ENCODE results near the gene CEMIP.

The CEMIP gene

DNA sequence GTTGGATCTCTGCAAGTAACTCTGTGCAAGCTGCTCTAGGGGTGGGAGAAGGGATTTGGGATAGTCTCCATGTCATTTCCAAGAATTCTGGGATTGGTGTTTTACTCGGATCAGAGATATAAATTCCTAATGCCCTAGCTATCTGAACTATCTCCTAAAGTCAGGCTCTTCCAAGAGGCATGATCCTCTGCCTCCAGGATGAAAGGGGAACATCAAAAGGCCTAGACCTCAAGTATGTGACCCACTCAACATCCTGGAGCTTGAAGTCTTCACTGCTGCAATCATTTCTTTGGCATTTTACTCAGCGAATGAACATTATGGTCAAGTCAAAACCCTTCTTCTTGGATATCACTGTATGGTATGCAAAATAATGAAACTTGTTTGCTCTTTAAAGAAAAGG, 104.5 kb downstream of the CEMIP start:
- H3K36me3 ChIP-seq (ENCODE audit: control insufficient read depth, insufficient read depth, low read length) = no peaks in the 10 kb centered on the region
- H3K4me3 ChIP-seq (replicated peaks; ENCODE audit: low read depth, low read length) = no peak overlapping the region
- no peak for DNase-seq (ENCODE audit: extremely low read depth, insufficient read length)
- peaks cover 2% of the 10 kb centered on the region; the same call in 1 of the 2 replicates for H3K27me3 ChIP-seq (replicated peaks; ENCODE audit: control insufficient read depth, insufficient read depth, low read length)
- TF ChIP-seq, protein P1, sequence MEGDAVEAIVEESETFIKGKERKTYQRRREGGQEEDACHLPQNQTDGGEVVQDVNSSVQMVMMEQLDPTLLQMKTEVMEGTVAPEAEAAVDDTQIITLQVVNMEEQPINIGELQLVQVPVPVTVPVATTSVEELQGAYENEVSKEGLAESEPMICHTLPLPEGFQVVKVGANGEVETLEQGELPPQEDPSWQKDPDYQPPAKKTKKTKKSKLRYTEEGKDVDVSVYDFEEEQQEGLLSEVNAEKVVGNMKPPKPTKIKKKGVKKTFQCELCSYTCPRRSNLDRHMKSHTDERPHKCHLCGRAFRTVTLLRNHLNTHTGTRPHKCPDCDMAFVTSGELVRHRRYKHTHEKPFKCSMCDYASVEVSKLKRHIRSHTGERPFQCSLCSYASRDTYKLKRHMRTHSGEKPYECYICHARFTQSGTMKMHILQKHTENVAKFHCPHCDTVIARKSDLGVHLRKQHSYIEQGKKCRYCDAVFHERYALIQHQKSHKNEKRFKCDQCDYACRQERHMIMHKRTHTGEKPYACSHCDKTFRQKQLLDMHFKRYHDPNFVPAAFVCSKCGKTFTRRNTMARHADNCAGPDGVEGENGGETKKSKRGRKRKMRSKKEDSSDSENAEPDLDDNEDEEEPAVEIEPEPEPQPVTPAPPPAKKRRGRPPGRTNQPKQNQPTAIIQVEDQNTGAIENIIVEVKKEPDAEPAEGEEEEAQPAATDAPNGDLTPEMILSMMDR (IDR thresholded peaks at IDR 0.05; ENCODE audit: insufficient read depth, low read length, poor library complexity, severe bottlenecking) = no peak

GRCh38 chr15:80885016-80885579, 105.9 kb downstream of the CEMIP start:
- Histone ChIP-seq H3K36me3 (ENCODE audit: control insufficient read depth, insufficient read depth, low read length) (no peaks in the 10 kb centered on the region), H3K27me3 (replicated peaks; ENCODE audit: control insufficient read depth, insufficient read depth, low read length) (peaks cover 2% of the 10 kb centered on the region), H3K4me3 (replicated peaks; ENCODE audit: low read depth, low read length) (no peak overlapping the region)
- DNase-seq (ENCODE audit: extremely low read depth, insufficient read length) = no peak
- TF ChIP-seq, protein P1 (IDR thresholded peaks at IDR 0.05; ENCODE audit: insufficient read depth, low read length, poor library complexity, severe bottlenecking) = no peak

DNA sequence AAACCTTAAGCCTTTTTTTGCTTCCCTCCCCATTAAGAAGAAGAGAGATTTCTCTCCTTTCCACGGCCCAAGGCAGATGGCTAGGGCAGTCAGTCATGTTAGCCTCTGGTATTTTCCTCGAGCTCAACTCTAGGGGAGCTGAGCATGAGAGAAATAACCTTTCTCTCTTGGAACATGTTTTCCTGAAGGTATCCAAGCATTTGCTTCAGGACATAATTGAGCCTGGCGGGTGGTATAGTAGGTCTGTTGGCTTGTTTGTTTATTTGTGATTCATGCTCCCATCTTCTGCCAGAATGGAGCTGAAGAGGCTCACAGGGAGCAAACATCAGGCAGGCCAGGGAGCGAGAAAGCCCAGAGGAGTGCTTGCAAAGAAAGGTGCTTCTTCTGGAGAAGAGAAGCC, 108.0 kb downstream of the CEMIP start:
- no peak overlapping the region for H3K4me3 ChIP-seq (replicated peaks; ENCODE audit: low read depth, low read length)
- TF ChIP-seq, protein P1 (IDR thresholded peaks at IDR 0.05; ENCODE audit: insufficient read depth, low read length, poor library complexity, severe bottlenecking) = no peak
- no peaks in the 10 kb centered on the region; the same call in none of the 2 replicates for H3K27me3 ChIP-seq (replicated peaks; ENCODE audit: control insufficient read depth, insufficient read depth, low read length)
- no peaks in the 10 kb centered on the region for H3K36me3 ChIP-seq (ENCODE audit: control insufficient read depth, insufficient read depth, low read length)
- no peak for DNase-seq (ENCODE audit: extremely low read depth, insufficient read length)

GRCh38 chr15:80888846-80889245, 109.7 kb downstream of the CEMIP start:
- TF ChIP-seq, protein P1 (IDR thresholded peaks at IDR 0.05; ENCODE audit: insufficient read depth, low read length, poor library complexity, severe bottlenecking) = no peak
- DNase-seq (ENCODE audit: extremely low read depth, insufficient read length) = no peak
- Histone ChIP-seq H3K27me3 (replicated peaks; ENCODE audit: control insufficient read depth, insufficient read depth, low read length) (no peaks in the 10 kb centered on the region; the same call in none of the 2 replicates), H3K4me3 (replicated peaks; ENCODE audit: low read depth, low read length) (no peak overlapping the region), H3K36me3 (ENCODE audit: control insufficient read depth, insufficient read depth, low read length) (no peaks in the 10 kb centered on the region)

DNA sequence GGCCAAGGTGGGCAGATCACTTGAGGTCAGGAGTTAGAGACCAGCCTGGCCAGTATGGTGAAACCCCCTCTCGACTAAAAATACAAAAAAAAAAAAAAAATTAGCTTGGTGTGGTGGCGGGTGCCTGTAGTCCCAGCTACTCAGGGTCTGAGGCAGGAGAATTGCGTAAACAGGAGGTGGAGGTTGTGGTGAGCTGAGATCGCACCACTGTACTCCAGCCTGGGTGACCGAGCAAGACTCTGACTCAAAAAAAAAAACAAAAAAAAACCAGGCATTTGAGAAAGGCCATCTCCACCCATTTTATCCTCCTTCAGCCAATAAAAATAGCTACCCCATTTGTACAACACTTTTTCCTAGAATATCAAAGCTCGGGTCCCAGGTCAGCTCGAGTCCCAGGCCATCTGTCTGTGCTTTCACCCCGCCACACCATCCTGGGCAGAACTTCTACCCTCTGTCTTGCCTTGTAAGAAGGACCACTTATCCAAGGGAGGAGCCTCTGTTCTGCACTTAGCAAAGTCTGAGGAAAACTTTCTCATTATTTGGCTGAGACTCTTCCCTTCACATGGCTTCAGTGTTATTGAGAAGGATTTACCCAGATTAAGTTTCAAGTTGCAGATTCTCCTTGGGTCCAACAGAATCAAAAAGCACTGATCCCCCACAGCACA, 111.3 kb downstream of the CEMIP start:
- H3K27me3 ChIP-seq (replicated peaks; ENCODE audit: control insufficient read depth, insufficient read depth, low read length) = no peaks in the 10 kb centered on the region; the same call in none of the 2 replicates
- H3K36me3 ChIP-seq (ENCODE audit: control insufficient read depth, insufficient read depth, low read length) = no peaks in the 10 kb centered on the region
- TF ChIP-seq, protein P1 (IDR thresholded peaks at IDR 0.05; ENCODE audit: insufficient read depth, low read length, poor library complexity, severe bottlenecking) = no peak
- no peak overlapping the region for H3K4me3 ChIP-seq (replicated peaks; ENCODE audit: low read depth, low read length)
- no peak for DNase-seq (ENCODE audit: extremely low read depth, insufficient read length)

All from GM06990 (cell line).